Cardiac fibroblast (primary cell): ENCODE results near the gene TPSD1.

Experiments used
- DNase-seq, 2 donors: peaks; one replicate each; pipeline versions ENCODE4 v3.0.0 to v3.0.0-alpha.2; 2010; ENCODE audit warnings: low read depth in 2 of 2
- H3K4me3 ChIP-seq, 2 donors: replicated peaks in 1 of 2; 1 replicate in 1 of 2; 2 replicates in 1 of 2; pipeline ENCODE4 v1.5.1; 2011; ENCODE audit warnings: low read depth in 2 of 2, low read length in 2 of 2, mild to moderate bottlenecking in 2 of 2, moderate library complexity in 1 of 2
- TF ChIP-seq, protein P1 (sequence below): IDR thresholded peaks from one replicate; pipeline ENCODE4 v1.5.1; 2011; ENCODE audit warnings: low read depth, mild to moderate bottlenecking, low read length, inconsistent platforms

The TPSD1 gene

DNA sequence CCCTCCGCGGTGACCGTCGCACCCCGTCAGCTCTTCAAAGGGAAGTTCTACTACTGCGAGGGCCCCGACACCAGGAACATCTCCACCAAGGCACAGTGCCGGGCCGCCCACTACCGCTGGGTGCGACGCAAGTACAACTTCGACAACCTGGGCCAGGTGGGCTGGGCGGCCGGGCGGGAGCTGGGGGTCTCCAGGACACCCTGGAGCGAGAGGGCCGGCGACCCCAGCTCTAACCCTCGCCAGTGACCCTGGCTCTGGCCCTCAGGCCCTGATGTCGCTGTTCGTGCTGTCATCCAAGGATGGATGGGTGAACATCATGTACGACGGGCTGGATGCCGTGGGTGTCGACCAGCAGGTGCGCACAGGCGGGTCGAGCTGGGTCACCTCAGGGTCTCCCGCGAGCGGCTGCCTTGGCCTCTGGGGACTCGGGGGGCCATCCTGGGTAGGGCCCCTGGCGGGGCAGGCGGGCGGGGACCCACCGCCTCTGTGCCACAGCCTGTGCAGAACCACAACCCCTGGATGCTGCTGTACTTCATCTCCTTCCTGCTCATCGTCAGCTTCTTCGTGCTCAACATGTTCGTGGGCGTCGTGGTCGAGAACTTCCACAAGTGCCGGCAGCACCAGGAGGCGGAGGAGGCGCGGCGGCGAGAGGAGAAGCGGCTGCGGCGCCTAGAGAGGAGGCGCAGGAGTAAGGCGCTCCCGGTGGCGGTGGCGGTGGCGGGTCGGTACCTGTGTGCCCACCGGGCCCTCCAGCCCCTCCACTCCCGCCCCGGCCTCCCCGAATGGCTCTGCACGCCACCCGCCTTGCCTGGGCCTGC, 44.2 kb upstream of the TPSD1 start:
- H3K4me3 ChIP-seq: no peak overlapping the region
- DNase-seq: no peak
- TF ChIP-seq, protein P1, sequence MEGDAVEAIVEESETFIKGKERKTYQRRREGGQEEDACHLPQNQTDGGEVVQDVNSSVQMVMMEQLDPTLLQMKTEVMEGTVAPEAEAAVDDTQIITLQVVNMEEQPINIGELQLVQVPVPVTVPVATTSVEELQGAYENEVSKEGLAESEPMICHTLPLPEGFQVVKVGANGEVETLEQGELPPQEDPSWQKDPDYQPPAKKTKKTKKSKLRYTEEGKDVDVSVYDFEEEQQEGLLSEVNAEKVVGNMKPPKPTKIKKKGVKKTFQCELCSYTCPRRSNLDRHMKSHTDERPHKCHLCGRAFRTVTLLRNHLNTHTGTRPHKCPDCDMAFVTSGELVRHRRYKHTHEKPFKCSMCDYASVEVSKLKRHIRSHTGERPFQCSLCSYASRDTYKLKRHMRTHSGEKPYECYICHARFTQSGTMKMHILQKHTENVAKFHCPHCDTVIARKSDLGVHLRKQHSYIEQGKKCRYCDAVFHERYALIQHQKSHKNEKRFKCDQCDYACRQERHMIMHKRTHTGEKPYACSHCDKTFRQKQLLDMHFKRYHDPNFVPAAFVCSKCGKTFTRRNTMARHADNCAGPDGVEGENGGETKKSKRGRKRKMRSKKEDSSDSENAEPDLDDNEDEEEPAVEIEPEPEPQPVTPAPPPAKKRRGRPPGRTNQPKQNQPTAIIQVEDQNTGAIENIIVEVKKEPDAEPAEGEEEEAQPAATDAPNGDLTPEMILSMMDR: no peak

DNA sequence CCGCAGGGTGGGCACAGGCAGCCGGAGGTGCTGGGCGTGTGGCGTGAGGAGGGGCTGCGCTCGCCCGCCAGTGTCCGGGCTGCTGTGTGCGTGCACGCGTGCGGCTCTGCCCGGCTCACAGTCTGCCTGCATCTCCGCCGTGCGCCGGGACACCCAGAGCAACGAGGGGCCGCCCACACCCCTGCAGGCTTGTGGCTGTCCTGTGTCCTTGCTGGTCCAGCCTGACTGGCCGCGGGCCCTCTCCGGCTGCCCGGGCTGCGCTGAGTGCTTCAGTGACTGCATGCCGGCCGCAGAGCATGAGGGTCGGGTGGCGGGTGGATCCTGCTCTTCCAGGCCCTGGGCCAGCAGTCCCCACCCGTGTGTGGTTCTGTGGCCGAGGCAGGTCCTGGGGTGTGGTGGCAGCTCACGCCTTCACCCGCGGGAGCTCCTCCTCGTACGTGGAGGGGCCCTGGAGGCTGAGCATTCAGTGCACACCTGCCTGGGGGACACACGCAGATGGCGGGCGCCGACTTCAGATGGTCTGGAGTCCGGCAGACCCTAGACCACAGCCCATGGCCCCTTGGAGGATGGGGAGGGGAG, 43.2 kb upstream of the TPSD1 start:
- no peak overlapping the region for H3K4me3 ChIP-seq
- TF ChIP-seq, protein P1: no peak
- no peak for DNase-seq

DNA sequence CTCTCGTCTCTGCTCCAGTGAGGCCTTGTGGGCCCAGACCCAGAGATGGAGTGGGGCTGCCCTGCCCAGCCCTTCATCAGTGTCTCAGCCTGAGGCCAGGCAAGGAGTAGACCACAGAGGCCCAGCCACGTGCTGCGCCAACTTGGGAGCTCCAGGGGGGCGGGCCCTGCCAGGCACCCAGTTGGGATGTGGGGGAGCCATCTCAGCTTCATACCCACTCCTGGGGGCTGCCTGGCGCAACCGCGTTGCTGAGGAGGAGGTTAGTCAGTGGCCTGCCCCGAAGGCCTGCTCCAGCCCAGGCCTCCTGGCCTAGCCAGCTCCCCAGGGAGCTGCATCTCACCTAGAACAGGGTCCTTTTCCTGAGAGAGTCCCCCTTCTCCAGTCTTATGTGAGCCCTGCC, 42.6 kb upstream of the TPSD1 start:
- TF ChIP-seq, protein P1: no peak
- no peak overlapping the region for H3K4me3 ChIP-seq
- no peak for DNase-seq

DNA sequence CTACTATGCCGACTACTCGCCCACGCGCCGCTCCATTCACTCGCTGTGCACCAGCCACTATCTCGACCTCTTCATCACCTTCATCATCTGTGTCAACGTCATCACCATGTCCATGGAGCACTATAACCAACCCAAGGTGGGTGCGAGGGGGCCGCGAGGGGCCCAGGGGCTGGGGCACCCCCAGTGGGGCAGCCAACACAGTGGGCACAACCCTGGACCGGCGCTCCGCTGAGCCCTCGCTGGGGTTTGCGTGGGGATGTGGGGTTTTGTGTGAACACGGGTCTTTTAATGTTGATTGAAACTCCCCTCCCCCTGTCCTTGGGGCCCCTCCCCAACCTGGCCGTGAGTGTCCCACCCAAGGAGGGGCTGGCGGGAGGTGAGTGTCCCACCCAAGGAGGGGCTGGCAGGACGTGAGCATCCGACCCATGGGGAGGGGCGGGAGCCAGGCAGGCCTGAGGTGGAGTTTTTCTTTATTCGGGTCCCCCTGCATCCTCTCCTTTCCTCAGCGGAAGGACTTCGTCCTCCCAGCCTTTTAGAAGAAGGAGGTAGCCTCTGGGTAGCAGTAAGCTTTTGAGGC, 42.0 kb upstream of the TPSD1 start:
- TF ChIP-seq, protein P1: no peak
- no peak for DNase-seq
- no peak overlapping the region for H3K4me3 ChIP-seq

DNA sequence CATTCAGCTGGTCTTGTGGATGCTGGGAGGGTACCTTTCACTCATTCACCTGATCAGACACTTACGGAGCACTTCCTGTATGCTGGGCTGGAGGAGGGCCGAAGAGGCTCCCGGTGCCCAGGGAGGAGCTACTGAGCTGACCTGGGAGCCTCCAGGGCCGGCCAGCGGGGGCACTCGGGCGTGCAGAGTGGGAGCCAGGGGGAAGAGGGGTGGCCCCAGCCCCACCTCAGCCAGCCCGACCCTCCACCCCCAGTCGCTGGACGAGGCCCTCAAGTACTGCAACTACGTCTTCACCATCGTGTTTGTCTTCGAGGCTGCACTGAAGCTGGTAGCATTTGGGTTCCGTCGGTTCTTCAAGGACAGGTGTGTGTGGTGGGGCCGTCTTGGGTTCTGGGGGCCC, 41.1 kb upstream of the TPSD1 start:
- DNase-seq: no peak
- TF ChIP-seq, protein P1: no peak
- H3K4me3 ChIP-seq: no peak overlapping the region

DNA sequence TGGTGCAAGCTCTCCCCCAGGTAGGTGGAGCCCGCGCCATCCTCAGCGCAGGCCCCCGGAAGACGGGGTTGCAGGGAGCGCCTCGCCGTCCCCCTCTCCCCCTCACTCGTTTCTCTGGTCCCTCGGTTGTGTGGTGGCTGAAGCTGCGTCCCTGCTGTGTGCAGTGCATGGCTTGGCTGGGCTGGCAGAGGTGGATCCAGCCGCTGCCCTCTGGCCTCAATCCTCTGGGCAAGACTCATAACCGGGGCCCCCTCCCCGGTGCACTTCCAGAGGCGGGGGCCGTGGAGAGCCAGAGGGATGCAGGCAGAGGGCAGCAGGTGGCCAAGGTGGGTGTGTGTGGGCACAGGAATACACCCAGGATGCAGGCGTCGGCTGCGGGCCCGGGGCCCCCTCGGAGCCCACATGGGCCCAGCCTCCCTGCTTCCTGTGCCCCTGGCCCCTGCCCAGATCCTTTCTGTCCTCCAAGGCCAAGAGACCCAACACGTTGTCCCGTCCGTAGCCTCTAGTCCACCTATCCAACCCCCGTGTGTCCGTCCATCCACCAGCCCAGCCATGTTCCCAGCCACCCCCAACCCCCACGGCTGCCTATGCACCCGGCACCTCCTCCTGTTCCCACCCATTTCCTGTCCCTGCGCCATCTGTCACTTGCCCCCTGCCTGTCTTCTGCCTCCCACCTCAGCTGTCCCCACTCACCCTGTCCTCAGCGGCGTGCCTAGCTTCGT, 40.1 kb upstream of the TPSD1 start:
- TF ChIP-seq, protein P1: no peak
- DNase-seq: no peak
- H3K4me3 ChIP-seq: no peak overlapping the region
